ENCODE results near the gene NUPR2. TPM values are rescaled to one million over a fixed set of nuclear protein-coding genes. Genes with fewer than 3 reads are reported as not detected.
"Not testable (repeated sequence)": the region's sequence is repeated elsewhere in the genome, so short reads cannot be mapped to it uniquely, and the experiment has no call there.

The NUPR2 gene
- total RNA-seq, 3 donors from 2014 or later = 1.1 to 1.6 TPM; not detected in 1

DNA sequence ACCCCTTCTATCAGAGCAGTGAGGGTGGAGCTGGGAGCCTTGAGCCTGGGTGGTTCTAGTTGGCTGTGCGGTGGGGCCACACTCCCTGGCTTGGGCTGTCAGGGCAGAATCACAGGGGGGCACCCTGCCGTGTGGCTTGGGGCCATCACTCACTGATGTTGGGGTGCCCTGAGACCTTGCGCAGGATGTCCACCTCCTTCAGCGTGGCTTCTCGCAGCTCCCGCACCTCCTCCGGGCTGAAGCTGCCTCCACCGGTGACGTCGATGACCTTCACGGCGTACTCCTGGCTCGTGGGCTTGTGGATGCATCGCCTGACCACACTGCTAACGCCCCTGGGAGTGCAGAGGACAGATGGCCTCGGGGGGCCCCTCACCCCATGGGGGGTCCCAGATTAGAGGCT is 28.8 kb downstream of the NUPR2 start:
- Histone ChIP-seq H3K4me1 (ENCODE audit: low read depth) (no peaks in the 10 kb centered on the region), H3K36me3 (ENCODE audit: low read depth) (no peaks in the 10 kb centered on the region), H3K4me3 (no peak overlapping the region), H3K9me3 (no peaks in the 10 kb centered on the region)
- DNase-seq = no peak
- TF ChIP-seq CTCF (IDR thresholded peaks at IDR 0.05) = no peak
- intact Hi-C loops (cut with DNase I, micrococcal nuclease) = no loop called here
- ATAC-seq = no peak

GRCh38 chr7:56086761-56087160 is 29.5 kb downstream of the NUPR2 start:
- Histone ChIP-seq H3K36me3 (ENCODE audit: low read depth) (no peaks in the 10 kb centered on the region), H3K4me1 (ENCODE audit: low read depth) (no peaks in the 10 kb centered on the region), H3K4me3 (no peak overlapping the region), H3K9me3 (no peaks in the 10 kb centered on the region)
- no peak for ATAC-seq
- no peak for DNase-seq
- intact Hi-C loops (cut with DNase I, micrococcal nuclease) = no loop called here
- no peak for TF ChIP-seq CTCF (IDR thresholded peaks at IDR 0.05)

- DNase-seq (no peak), ATAC-seq (no peak)
- TF ChIP-seq CTCF (IDR thresholded peaks at IDR 0.05) = no peak
- Histone ChIP-seq H3K9me3 (no peaks in the 10 kb centered on the region), H3K36me3 (ENCODE audit: low read depth) (no peaks in the 10 kb centered on the region), H3K4me3 (no peak overlapping the region), H3K4me1 (ENCODE audit: low read depth) (no peaks in the 10 kb centered on the region)
- intact Hi-C loops (cut with DNase I, micrococcal nuclease) = no loop called here
Observed at GRCh38 chr7:56083150-56083785, 32.9 kb downstream of the NUPR2 start.

GRCh38 chr7:56081626-56082340 is 34.4 kb downstream of the NUPR2 start:
- ATAC-seq (no peak), DNase-seq (no peak)
- Histone ChIP-seq H3K4me1 (ENCODE audit: low read depth) (no peaks in the 10 kb centered on the region), H3K36me3 (ENCODE audit: low read depth) (no peaks in the 10 kb centered on the region), H3K9me3 (no peaks in the 10 kb centered on the region), H3K4me3 (no peak overlapping the region)
- TF ChIP-seq CTCF (IDR thresholded peaks at IDR 0.05) = no peak
- intact Hi-C loops (cut with DNase I, micrococcal nuclease) = no loop called here

GRCh38 chr7:56080726-56081435 is 35.3 kb downstream of the NUPR2 start:
- DNase-seq; H3K36me3 ChIP-seq (ENCODE audit: low read depth); H3K4me1 ChIP-seq (ENCODE audit: low read depth); intact Hi-C loops (cut with DNase I, micrococcal nuclease); ATAC-seq; H3K4me3 ChIP-seq; H3K9me3 ChIP-seq: not testable (repeated sequence)

All from mucosa of descending colon (tissue), 3 donors.